ENCODE measurements around the gene H19.

Gene H19

DNA sequence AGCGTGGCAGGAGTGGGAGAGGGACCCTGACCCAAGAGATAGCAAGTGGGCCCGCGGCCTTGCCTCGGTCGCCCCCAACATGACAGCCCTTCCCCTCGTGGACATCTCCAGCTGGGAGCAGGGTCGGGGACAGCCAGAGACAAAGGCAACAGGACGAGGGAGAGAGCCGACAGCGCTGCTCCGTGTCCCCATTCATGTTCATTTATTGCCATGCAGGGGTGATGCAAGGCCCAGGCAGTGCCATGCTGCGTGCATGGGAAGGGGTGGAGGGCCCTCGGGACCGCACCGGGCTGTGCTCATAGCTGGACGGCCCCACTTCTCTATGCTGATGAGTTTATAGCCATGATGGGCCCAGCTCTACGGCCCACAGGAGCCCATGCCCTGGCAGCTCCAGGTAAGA, 37.9 kb downstream of the H19 start:
- Histone ChIP-seq H3K27ac (ENCODE audit: extremely low read depth, low read depth, low read length) (no peak overlapping the region), H3K9me3 (ENCODE audit: control insufficient read depth, insufficient read depth, low read depth, low read length) (no peaks in the 10 kb centered on the region), H3K36me3 (ENCODE audit: control insufficient read depth in 2 of 2, insufficient read depth in 1 of 2, low read length in 2 of 2) (no peaks in the 10 kb centered on the region), H3K4me1 (ENCODE audit: control insufficient read depth, insufficient read depth, low read length) (no peaks in the 10 kb centered on the region), H3K4me3 (ENCODE audit: low read depth, low read length) (no peak overlapping the region)
- ChIA-PET CTCF (interaction anchor here (0.5 kb wide), 1 partner anchor 38 kb away, joined by 3 read pairs; no protein-coding TSS in a partner anchor), POLR2A (no interaction called here)
- TF ChIP-seq ZNF324 (tag by site-specific recombination; IDR thresholded peaks at IDR 0.05) (no peak), ZNF768 (tag by site-specific recombination; IDR thresholded peaks at IDR 0.05) (no peak)

DNA sequence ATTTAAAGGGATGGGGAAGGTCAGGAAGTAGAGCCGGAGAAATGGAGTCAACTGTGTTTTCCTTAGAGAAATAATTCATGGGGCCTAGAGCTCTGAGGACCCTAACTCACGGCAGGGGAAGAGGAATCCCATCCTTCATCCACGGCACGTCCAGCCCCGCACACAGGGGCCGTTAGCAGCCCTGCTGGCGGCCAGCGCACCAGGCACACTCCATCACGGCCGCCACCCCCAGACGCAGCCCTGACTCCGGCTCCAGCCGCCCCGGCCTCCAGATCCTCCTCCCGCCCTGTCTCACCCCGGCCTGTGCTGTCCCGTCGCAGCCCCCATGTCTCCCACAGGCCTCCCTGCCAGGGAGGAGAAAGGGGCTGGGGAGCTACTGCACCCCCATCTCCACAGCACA, 39.3 kb downstream of the H19 start:
- no peaks in the 10 kb centered on the region for H3K36me3 ChIP-seq (ENCODE audit: control insufficient read depth in 2 of 2, insufficient read depth in 1 of 2, low read length in 2 of 2)
- H3K4me3 ChIP-seq (ENCODE audit: low read depth, low read length), result no peak overlapping the region
- TF ChIP-seq EGR2 (tag by site-specific recombination; IDR thresholded peaks at IDR 0.05; ENCODE audit: low read depth) (no peak), ZNF624 (tag by site-specific recombination; IDR thresholded peaks at IDR 0.05) (no peak), ZNF394 (tag by site-specific recombination; IDR thresholded peaks at IDR 0.05; ENCODE audit: borderline replicate concordance) (no peak), ZNF416 (tag by site-specific recombination; IDR thresholded peaks at IDR 0.05) (no peak), MZF1 (tag by site-specific recombination; IDR thresholded peaks at IDR 0.05; ENCODE audit: borderline replicate concordance) (no peak), KLF9 (tag by site-specific recombination; IDR thresholded peaks at IDR 0.05; ENCODE audit: low read depth) (no peak), ZNF610 (tag by site-specific recombination; IDR thresholded peaks at IDR 0.05; ENCODE audit: borderline replicate concordance) (no peak), ZNF548 (tag by site-specific recombination; IDR thresholded peaks at IDR 0.05) (no peak), ZNF223 (tag by site-specific recombination; IDR thresholded peaks at IDR 0.05) (no peak), ZNF302 (tag by site-specific recombination; IDR thresholded peaks at IDR 0.05; ENCODE audit: low read depth) (no peak), OSR2 (tag by site-specific recombination; IDR thresholded peaks at IDR 0.05) (no peak)
- TF ChIP-seq, protein P1, sequence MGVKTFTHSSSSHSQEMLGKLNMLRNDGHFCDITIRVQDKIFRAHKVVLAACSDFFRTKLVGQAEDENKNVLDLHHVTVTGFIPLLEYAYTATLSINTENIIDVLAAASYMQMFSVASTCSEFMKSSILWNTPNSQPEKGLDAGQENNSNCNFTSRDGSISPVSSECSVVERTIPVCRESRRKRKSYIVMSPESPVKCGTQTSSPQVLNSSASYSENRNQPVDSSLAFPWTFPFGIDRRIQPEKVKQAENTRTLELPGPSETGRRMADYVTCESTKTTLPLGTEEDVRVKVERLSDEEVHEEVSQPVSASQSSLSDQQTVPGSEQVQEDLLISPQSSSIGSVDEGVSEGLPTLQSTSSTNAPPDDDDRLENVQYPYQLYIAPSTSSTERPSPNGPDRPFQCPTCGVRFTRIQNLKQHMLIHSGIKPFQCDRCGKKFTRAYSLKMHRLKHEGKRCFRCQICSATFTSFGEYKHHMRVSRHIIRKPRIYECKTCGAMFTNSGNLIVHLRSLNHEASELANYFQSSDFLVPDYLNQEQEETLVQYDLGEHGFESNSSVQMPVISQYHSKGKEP (tag by site-specific recombination; IDR thresholded peaks at IDR 0.05), result no peak
- TF ChIP-seq, protein P2, sequence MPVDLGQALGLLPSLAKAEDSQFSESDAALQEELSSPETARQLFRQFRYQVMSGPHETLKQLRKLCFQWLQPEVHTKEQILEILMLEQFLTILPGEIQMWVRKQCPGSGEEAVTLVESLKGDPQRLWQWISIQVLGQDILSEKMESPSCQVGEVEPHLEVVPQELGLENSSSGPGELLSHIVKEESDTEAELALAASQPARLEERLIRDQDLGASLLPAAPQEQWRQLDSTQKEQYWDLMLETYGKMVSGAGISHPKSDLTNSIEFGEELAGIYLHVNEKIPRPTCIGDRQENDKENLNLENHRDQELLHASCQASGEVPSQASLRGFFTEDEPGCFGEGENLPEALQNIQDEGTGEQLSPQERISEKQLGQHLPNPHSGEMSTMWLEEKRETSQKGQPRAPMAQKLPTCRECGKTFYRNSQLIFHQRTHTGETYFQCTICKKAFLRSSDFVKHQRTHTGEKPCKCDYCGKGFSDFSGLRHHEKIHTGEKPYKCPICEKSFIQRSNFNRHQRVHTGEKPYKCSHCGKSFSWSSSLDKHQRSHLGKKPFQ (tag by site-specific recombination; IDR thresholded peaks at IDR 0.05), result no peak
- POLR2A ChIA-PET, result no interaction called here
- CTCF ChIA-PET, result no interaction called here
- no peaks in the 10 kb centered on the region for H3K9me3 ChIP-seq (ENCODE audit: control insufficient read depth, insufficient read depth, low read depth, low read length)
- H3K27ac ChIP-seq (ENCODE audit: extremely low read depth, low read depth, low read length), result no peak overlapping the region
- H3K4me1 ChIP-seq (ENCODE audit: control insufficient read depth, insufficient read depth, low read length), result no peaks in the 10 kb centered on the region

DNA sequence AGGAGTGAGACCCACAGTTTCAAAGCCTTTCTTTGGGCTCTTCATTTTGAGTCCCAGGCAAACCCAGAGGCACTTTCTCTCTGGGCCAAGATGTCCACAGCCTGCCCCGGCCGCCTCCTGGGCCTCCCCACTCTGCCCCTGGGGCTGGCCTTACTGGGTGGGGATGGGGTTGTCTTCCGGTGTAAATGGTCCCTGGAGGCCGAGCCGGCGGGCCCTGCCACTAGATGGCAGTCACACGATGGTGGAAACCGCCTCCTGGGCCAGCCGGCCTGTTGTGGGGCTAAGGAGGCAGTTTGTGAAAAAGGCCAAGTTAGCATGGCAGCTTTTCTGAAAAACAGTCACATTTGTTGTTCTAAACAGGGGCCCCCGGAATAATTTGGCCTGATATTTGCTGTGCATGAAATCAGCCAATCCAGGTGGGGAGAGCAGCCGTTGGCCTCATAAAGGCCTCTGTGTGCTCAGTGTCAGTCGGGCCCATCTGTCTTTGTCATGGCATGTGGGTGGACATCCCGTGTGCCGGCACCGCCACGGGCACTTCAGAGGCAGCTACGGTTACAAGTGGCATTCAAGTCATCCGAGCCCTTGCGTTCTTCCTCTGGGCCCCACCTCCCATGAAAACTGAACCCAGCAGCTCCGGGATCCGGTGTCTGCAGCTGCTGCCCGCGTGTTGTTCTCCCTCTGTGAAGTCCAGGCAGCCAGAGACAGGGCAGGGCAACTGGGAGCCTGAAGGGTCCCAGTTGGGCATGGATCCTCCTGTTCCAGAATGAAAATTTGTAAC, 44.0 kb downstream of the H19 start:
- H3K4me3 ChIP-seq (ENCODE audit: low read depth, low read length), result no peak overlapping the region
- H3K4me1 ChIP-seq (ENCODE audit: control insufficient read depth, insufficient read depth, low read length), result no peaks in the 10 kb centered on the region
- no peak overlapping the region for H3K27ac ChIP-seq (ENCODE audit: extremely low read depth, low read depth, low read length)
- ChIA-PET POLR2A (no interaction called here), CTCF (interaction anchor here (0.6 to 2.5 kb wide), 8 partner anchors 46 to 203 kb away, joined by 3 to 19 read pairs (median 3); no protein-coding TSS in a partner anchor)
- H3K9me3 ChIP-seq (ENCODE audit: control insufficient read depth, insufficient read depth, low read depth, low read length), result no peaks in the 10 kb centered on the region
- no peaks in the 10 kb centered on the region for H3K36me3 ChIP-seq (ENCODE audit: control insufficient read depth in 2 of 2, insufficient read depth in 1 of 2, low read length in 2 of 2)
- TF ChIP-seq ZNF791 (tag by site-specific recombination; IDR thresholded peaks at IDR 0.05) (no peak), HOXD13 (CRISPR knock-in tag; IDR thresholded peaks at IDR 0.05; ENCODE audit: borderline replicate concordance) (no peak), ZNF157 (tag by site-specific recombination; IDR thresholded peaks at IDR 0.05) (no peak), ZNF324 (tag by site-specific recombination; IDR thresholded peaks at IDR 0.05) (no peak), KLF7 (tag by site-specific recombination; IDR thresholded peaks at IDR 0.05; ENCODE audit: borderline replicate concordance) (no peak), ZNF510 (tag by site-specific recombination; IDR thresholded peaks at IDR 0.05; ENCODE audit: insufficient replicate concordance) (no peak), BCL11A (tag by site-specific recombination; IDR thresholded peaks at IDR 0.05; ENCODE audit: low read depth) (no peak), ZFHX2 (tag by site-specific recombination; conservative IDR thresholded peaks at IDR 0.05) (no peak), ZNF391 (tag by site-specific recombination; IDR thresholded peaks at IDR 0.05; ENCODE audit: borderline replicate concordance, low read depth) (no peak), ZNF548 (tag by site-specific recombination; IDR thresholded peaks at IDR 0.05) (no peak), KLF16 (tag by site-specific recombination; IDR thresholded peaks at IDR 0.05) (no peak), ZNF266 (tag by site-specific recombination; IDR thresholded peaks at IDR 0.05; ENCODE audit: low read depth) (no peak)
- TF ChIP-seq, protein P3, sequence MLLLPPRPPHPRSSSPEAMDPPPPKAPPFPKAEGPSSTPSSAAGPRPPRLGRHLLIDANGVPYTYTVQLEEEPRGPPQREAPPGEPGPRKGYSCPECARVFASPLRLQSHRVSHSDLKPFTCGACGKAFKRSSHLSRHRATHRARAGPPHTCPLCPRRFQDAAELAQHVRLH (tag by site-specific recombination; IDR thresholded peaks at IDR 0.05), result no peak
